C4-2B (cell line): ENCODE measurements around the gene CASKIN2.

ENCODE experiments used
- CTCF ChIP-seq: fragments of 450-650 bp; conservative IDR thresholded peaks from 2 replicates; pipeline ENCODE4 v1.5.1; 2017; ENCODE audit warnings: mild to moderate bottlenecking
- ZFX ChIP-seq: fragments of 450-650 bp; IDR thresholded peaks from 2 replicates; pipeline ENCODE4 v1.6.1; 2017

- no peak for TF ChIP-seq CTCF
- TF ChIP-seq ZFX = no peak
Measured at GRCh38 chr17:75454193-75454592, 61.1 kb downstream of the CASKIN2 start.
